Muscle of leg (tissue), 16 donors: ENCODE results near the gene CYLD. TPM values are rescaled to one million over a fixed set of nuclear protein-coding genes. Genes with fewer than 3 reads are reported as not detected.
A peak's percentile ranks its signal among the peaks of the same experiment; 100 is the strongest.

Experiments
- DNase-seq: peaks from one replicate; pipeline ENCODE4 v3.0.0; 2013
- H3K27ac ChIP-seq: one replicate; pipeline ENCODE4 v1.5.1; 2013; ENCODE audit warnings: mild to moderate bottlenecking, low read length, control low read depth
- H3K27me3 ChIP-seq: one replicate; pipeline ENCODE4 v1.6.1; 2013; ENCODE audit warnings: low read length; ENCODE audit not compliant: control insufficient read depth, insufficient read depth
- H3K36me3 ChIP-seq: one replicate; pipeline ENCODE4 v1.6.1; 2013; ENCODE audit warnings: low read length; ENCODE audit not compliant: control insufficient read depth, insufficient read depth
- H3K4me1 ChIP-seq: one replicate; pipeline ENCODE4 v1.6.1; 2013; ENCODE audit warnings: low read length; ENCODE audit not compliant: control insufficient read depth, insufficient read depth
- H3K4me3 ChIP-seq: one replicate; pipeline ENCODE4 v1.5.1; 2013; ENCODE audit warnings: low read length, control low read depth
- H3K9me3 ChIP-seq: replicated peaks from 2 replicates; pipeline ENCODE4 v1.6.1; 2013; ENCODE audit warnings: low read depth, low read length; ENCODE audit not compliant: control insufficient read depth
- WGBS: methylation state at CpG from one replicate; pipeline ENCODE4 v1.1.5; 2013; ENCODE audit warnings: missing lambda C conversion rate; ENCODE audit not compliant: insufficient coverage; 5-methylcytosine and 5-hydroxymethylcytosine counted together
- long read RNA-seq, 11 donors: transcript quantifications; one replicate each; lab custom pipeline, GENCODE V29; 2026
- polyA plus RNA-seq, 8 donors: library from polyadenylated mRNA; unstranded; fragments of 120-200 nt; gene quantifications; one replicate each; pipeline versions ENCODE4 v1.2.1 to v1.2.3, GENCODE V29; 2013; ENCODE audit warnings: inconsistent platforms in 1 of 8, low replicate concordance in 1 of 8; ENCODE audit not compliant: insufficient read length in 8 of 8, insufficient read depth in 1 of 8
- total RNA-seq: library from RNA; stranded (reverse); fragments of 120-200 nt; gene quantifications from one replicate; pipeline ENCODE4 v1.2.4, GENCODE V29; 2013

Gene CYLD
- total RNA-seq = 29.1 TPM
- 10 to 100 TPM; 18.1 to 28.0 (median 25.0) TPM for polyA plus RNA-seq
- long read RNA-seq, donor 1, partial matches to known transcripts = 0 of 1 reads
- long read RNA-seq, donor 1, other reads (novel, unspliced or antisense) = 0 of 1 reads
- long read RNA-seq, donor 2 = 0 reads
- long read RNA-seq, donor 3, partial matches to known transcripts = 0 of 3 reads
- long read RNA-seq, donor 3, other reads (novel, unspliced or antisense) = 0 of 3 reads
- long read RNA-seq, donor 4 = 0 reads
- long read RNA-seq, donor 5, partial matches to known transcripts = 0 of 3 reads
- long read RNA-seq, donor 5, other reads (novel, unspliced or antisense) = 0 of 3 reads
- long read RNA-seq, donor 6, partial matches to known transcripts = 14 of 15 reads
- long read RNA-seq, donor 6, other reads (novel, unspliced or antisense) = 0 of 15 reads
- long read RNA-seq, donor 7 = 0 reads
- long read RNA-seq, donor 8, partial matches to known transcripts = 0 of 1 reads
- long read RNA-seq, donor 8, other reads (novel, unspliced or antisense) = 0 of 1 reads
- long read RNA-seq, donor 9 = 0 reads
- long read RNA-seq, donor 10, partial matches to known transcripts = 0 of 1 reads
- long read RNA-seq, donor 10, other reads (novel, unspliced or antisense) = 0 of 1 reads
- long read RNA-seq, donor 11, partial matches to known transcripts = 0 of 1 reads
- long read RNA-seq, donor 11, other reads (novel, unspliced or antisense) = 0 of 1 reads

- under 1% methylated on average over 65 of the region's 93 CpGs for WGBS
Measured at GRCh38 chr16:50741781-50742575, at the start of gene CYLD. Gene CYLD (plus strand): TSS chr16:50742086. CDS start chr16:50749699, 7,613 bp downstream.

GRCh38 chr16:50692644-50692998, 49.3 kb upstream of the CYLD start:
- peaks cover 6% of the 10 kb centered on the region for H3K27me3 ChIP-seq
- peaks cover 41% of the 10 kb centered on the region for H3K4me1 ChIP-seq
- WGBS = 88% methylated on average over 4 of the region's 4 CpGs
- no peak overlapping the region for H3K27ac ChIP-seq
- DNase-seq = no peak
- no peaks in the 10 kb centered on the region for H3K9me3 ChIP-seq
- no peaks in the 10 kb centered on the region for H3K36me3 ChIP-seq
- H3K4me3 ChIP-seq = no peak overlapping the region

More at GRCh38 chr16:50741781-50742575, at the start of gene CYLD:
- H3K9me3 ChIP-seq = no peaks in the 10 kb centered on the region
- H3K4me3 ChIP-seq = peak within 1 kb of the TSS; percentile 82
- H3K36me3 ChIP-seq = no peaks in the 10 kb centered on the region
- no peaks in the 10 kb centered on the region for H3K27me3 ChIP-seq
- peak within 1 kb of the TSS; percentile 88 for H3K27ac ChIP-seq
- DNase-seq = peak; percentile 100
- peaks cover 11% of the 10 kb centered on the region for H3K4me1 ChIP-seq

- H3K27ac ChIP-seq = no peak within 1 kb of the TSS
- DNase-seq = no peak
Measured at GRCh38 chr16:50692999-50693781, 48.7 kb upstream of the CYLD start, which contains the start of gene NOD2. Gene NOD2 (plus strand): TSS chr16:50693606. CDS start chr16:50699496, 5,890 bp downstream.

GRCh38 chr16:50694206-50694605, 47.7 kb upstream of the CYLD start:
- peaks cover 6% of the 10 kb centered on the region for H3K27me3 ChIP-seq
- 90% methylated on average over 1 of the region's 2 CpGs for WGBS
- H3K36me3 ChIP-seq = no peaks in the 10 kb centered on the region
- DNase-seq = no peak
- H3K27ac ChIP-seq = no peak overlapping the region
- peaks cover 46% of the 10 kb centered on the region for H3K4me1 ChIP-seq
- H3K4me3 ChIP-seq = no peak overlapping the region
- H3K9me3 ChIP-seq = no peaks in the 10 kb centered on the region

More at GRCh38 chr16:50692999-50693781, 48.7 kb upstream of the CYLD start, which contains the start of gene NOD2:
- Histone ChIP-seq H3K4me3 (peak within 1 kb of the TSS; percentile 34), H3K9me3 (no peaks in the 10 kb centered on the region), H3K27me3 (peaks cover 6% of the 10 kb centered on the region), H3K4me1 (peaks cover 41% of the 10 kb centered on the region), H3K36me3 (no peaks in the 10 kb centered on the region)
- WGBS = 15% methylated on average over 55 of the region's 56 CpGs

GRCh38 chr16:50695017-50696000, 46.6 kb upstream of the CYLD start:
- H3K4me1 ChIP-seq = peaks cover 56% of the 10 kb centered on the region
- H3K27ac ChIP-seq = peak overlapping the region; percentile 76
- peaks cover 6% of the 10 kb centered on the region for H3K27me3 ChIP-seq
- DNase-seq = peak; percentile 46
- no peaks in the 10 kb centered on the region for H3K9me3 ChIP-seq
- no peaks in the 10 kb centered on the region for H3K36me3 ChIP-seq
- H3K4me3 ChIP-seq = no peak overlapping the region
- 91% methylated on average over 7 of the region's 9 CpGs for WGBS

- no peaks in the 10 kb centered on the region for H3K9me3 ChIP-seq
- no peak for DNase-seq
- H3K27me3 ChIP-seq = peaks cover 6% of the 10 kb centered on the region
- H3K4me3 ChIP-seq = no peak overlapping the region
- peak overlapping the region; percentile 76 for H3K27ac ChIP-seq
- peaks cover 58% of the 10 kb centered on the region for H3K4me1 ChIP-seq
- WGBS = 34% methylated on average over 3 of the region's 5 CpGs
- no peaks in the 10 kb centered on the region for H3K36me3 ChIP-seq
Measured at GRCh38 chr16:50696126-50696525, 45.8 kb upstream of the CYLD start.

GRCh38 chr16:50696575-50697420, 45.1 kb upstream of the CYLD start:
- Histone ChIP-seq H3K36me3 (no peaks in the 10 kb centered on the region), H3K4me1 (peaks cover 61% of the 10 kb centered on the region), H3K27ac (peak overlapping the region; percentile 76), H3K27me3 (peaks cover 6% of the 10 kb centered on the region), H3K4me3 (no peak overlapping the region), H3K9me3 (no peaks in the 10 kb centered on the region)
- peak; percentile 76 for DNase-seq
- 43% methylated on average over 8 of the region's 15 CpGs for WGBS

- peak overlapping the region; percentile 76 for H3K27ac ChIP-seq
- H3K27me3 ChIP-seq = peaks cover 6% of the 10 kb centered on the region
- no peaks in the 10 kb centered on the region for H3K36me3 ChIP-seq
- H3K9me3 ChIP-seq = no peaks in the 10 kb centered on the region
- 83% methylated on average over 1 of the region's 5 CpGs for WGBS
- H3K4me3 ChIP-seq = no peak overlapping the region
- peaks cover 66% of the 10 kb centered on the region for H3K4me1 ChIP-seq
- no peak for DNase-seq
Measured at GRCh38 chr16:50697421-50697715, 44.5 kb upstream of the CYLD start.
